GM18867 (cell line): ENCODE results near the gene TK1.
A peak's percentile ranks its signal among the peaks of the same experiment; 100 is the strongest.

Experiments used
- ATAC-seq: cut with Tn5 transposase; IDR thresholded peaks from one replicate; pipeline ENCODE4 v1.9.1; 2021; ENCODE audit warnings: mild to moderate bottlenecking, moderate library complexity; ENCODE audit not compliant: unreplicated experiment

TK1 gene

GRCh38 chr17:78135858-78136500 is 50.9 kb downstream of the TK1 start:
- no peak for ATAC-seq

- ATAC-seq = no peak
Observed at GRCh38 chr17:78134899-78135385, 51.9 kb downstream of the TK1 start.

GRCh38 chr17:78133971-78134898 is 52.6 kb downstream of the TK1 start:
- ATAC-seq = no peak

GRCh38 chr17:78133179-78133951 is 53.5 kb downstream of the TK1 start:
- ATAC-seq = no peak

GRCh38 chr17:78132767-78133178 is 54.1 kb downstream of the TK1 start:
- ATAC-seq = no peak

GRCh38 chr17:78132084-78132676 is 54.7 kb downstream of the TK1 start:
- peak; percentile 18 for ATAC-seq

- peak; percentile 0 for ATAC-seq
Observed at GRCh38 chr17:78131172-78132083, 55.4 kb downstream of the TK1 start.

GRCh38 chr17:78130437-78131101 is 56.3 kb downstream of the TK1 start, which contains the start of gene TMC8:
TSS of gene TMC8 (plus strand) at chr17:78130771. CDS start at chr17:78131589, 818 bp downstream.
- ATAC-seq = peak; percentile 20

GRCh38 chr17:78130090-78130436 is 56.8 kb downstream of the TK1 start:
- ATAC-seq = no peak

GRCh38 chr17:78129351-78130089 is 57.3 kb downstream of the TK1 start:
- ATAC-seq = no peak

- ATAC-seq = no peak
Observed at GRCh38 chr17:78128551-78129350, 58.1 kb downstream of the TK1 start, which contains the start of gene TMC6. TSS of gene TMC6 (minus strand) at chr17:78128755. CDS start at chr17:78126832, 1,923 bp downstream.

GRCh38 chr17:78127888-78128550 is 58.8 kb downstream of the TK1 start:
- ATAC-seq = no peak

GRCh38 chr17:78127239-78127887 is 59.5 kb downstream of the TK1 start:
- ATAC-seq = no peak

- no peak for ATAC-seq
Observed at GRCh38 chr17:78126895-78127238, 60.0 kb downstream of the TK1 start.

- no peak for ATAC-seq
Observed at GRCh38 chr17:78125976-78126894, 60.6 kb downstream of the TK1 start.
